SJSA1 (cell line): ENCODE data around the gene VAC14. TPM values are rescaled to one million over a fixed set of nuclear protein-coding genes. Genes with fewer than 3 reads are reported as not detected.

Experiments
- DNase-seq, 2 experiments: peaks; one replicate each; pipeline ENCODE4 v3.0.0-alpha.2; 2015 to 2020; ENCODE audit warnings: low spot score in 2 of 2, low read depth in 1 of 2
- H3K27ac ChIP-seq: fragments of 250-450 bp; sonication (Bioruptor Pico); 2 replicates; pipeline ENCODE4 v1.5.1; 2020; ENCODE audit warnings: mild to moderate bottlenecking, moderate library complexity
- H3K27me3 ChIP-seq: fragments of 250-450 bp; sonication (Bioruptor Pico); replicated peaks from 2 replicates; pipeline ENCODE4 v1.5.1; 2020; ENCODE audit warnings: mild to moderate bottlenecking, moderate library complexity
- H3K36me3 ChIP-seq: fragments of 250-450 bp; sonication (Bioruptor Pico); 2 replicates; pipeline ENCODE4 v1.5.1; 2020; ENCODE audit warnings: mild to moderate bottlenecking
- H3K4me1 ChIP-seq: fragments of 250-450 bp; sonication (Bioruptor Pico); replicated peaks from 2 replicates; pipeline ENCODE4 v1.6.1; 2021; ENCODE audit warnings: mild to moderate bottlenecking
- H3K4me3 ChIP-seq: fragments of 250-450 bp; sonication (Bioruptor Pico); 2 replicates; pipeline ENCODE4 v1.5.1; 2020; ENCODE audit warnings: mild to moderate bottlenecking
- H3K9me3 ChIP-seq: fragments of 250-450 bp; sonication (Bioruptor Pico); replicated peaks from 2 replicates; pipeline ENCODE4 v1.5.1; 2020; ENCODE audit warnings: mild to moderate bottlenecking
- total RNA-seq: library from RNA; depleted of rRNA; stranded (reverse); fragments of >200 nt; shearing (Covaris generic); gene quantifications from 2 replicates; pipeline ENCODE4 v1.2.3, GENCODE V29; 2014

The VAC14 gene
- total RNA-seq, 1 experiment from 2014 or later = 46.7 TPM

GRCh38 chr16:70740174-70740913 lies 60.6 kb downstream of the VAC14 start:
- no peak overlapping the region for H3K27ac ChIP-seq
- H3K4me1 ChIP-seq = peaks cover 20% of the 10 kb centered on the region
- no peak for DNase-seq
- no peaks in the 10 kb centered on the region for H3K9me3 ChIP-seq
- peaks cover 46% of the 10 kb centered on the region for H3K36me3 ChIP-seq
- H3K27me3 ChIP-seq = no peaks in the 10 kb centered on the region
- H3K4me3 ChIP-seq = no peak overlapping the region

DNA sequence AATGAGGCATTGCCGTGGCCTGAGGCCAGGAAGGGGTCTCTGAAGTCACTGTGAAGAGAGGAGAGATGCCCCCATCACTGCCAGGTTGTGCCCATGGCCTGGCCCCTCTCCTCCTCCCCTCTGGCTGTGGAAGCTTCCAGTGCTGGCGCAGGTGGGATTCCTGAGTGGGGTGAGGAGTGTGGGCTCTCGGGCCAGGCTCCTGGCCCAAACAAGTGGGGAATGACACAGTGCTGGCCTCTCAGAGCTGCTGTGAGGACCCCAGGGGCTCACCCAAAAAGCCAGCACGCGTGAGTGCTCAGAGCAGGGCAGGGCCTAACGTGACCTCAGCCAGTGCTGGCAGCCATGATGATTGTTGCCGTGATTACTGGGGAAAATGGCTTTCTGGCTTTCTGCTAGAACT lies 61.6 kb downstream of the VAC14 start:
- H3K27ac ChIP-seq = no peak overlapping the region
- no peaks in the 10 kb centered on the region for H3K9me3 ChIP-seq
- H3K4me3 ChIP-seq = no peak overlapping the region
- no peak for DNase-seq
- peaks cover 18% of the 10 kb centered on the region for H3K4me1 ChIP-seq
- no peaks in the 10 kb centered on the region for H3K27me3 ChIP-seq
- peaks cover 38% of the 10 kb centered on the region for H3K36me3 ChIP-seq

GRCh38 chr16:70738083-70738977 lies 62.6 kb downstream of the VAC14 start:
- DNase-seq = peak; percentile 61 to 75
- no peak overlapping the region for H3K4me3 ChIP-seq

DNA sequence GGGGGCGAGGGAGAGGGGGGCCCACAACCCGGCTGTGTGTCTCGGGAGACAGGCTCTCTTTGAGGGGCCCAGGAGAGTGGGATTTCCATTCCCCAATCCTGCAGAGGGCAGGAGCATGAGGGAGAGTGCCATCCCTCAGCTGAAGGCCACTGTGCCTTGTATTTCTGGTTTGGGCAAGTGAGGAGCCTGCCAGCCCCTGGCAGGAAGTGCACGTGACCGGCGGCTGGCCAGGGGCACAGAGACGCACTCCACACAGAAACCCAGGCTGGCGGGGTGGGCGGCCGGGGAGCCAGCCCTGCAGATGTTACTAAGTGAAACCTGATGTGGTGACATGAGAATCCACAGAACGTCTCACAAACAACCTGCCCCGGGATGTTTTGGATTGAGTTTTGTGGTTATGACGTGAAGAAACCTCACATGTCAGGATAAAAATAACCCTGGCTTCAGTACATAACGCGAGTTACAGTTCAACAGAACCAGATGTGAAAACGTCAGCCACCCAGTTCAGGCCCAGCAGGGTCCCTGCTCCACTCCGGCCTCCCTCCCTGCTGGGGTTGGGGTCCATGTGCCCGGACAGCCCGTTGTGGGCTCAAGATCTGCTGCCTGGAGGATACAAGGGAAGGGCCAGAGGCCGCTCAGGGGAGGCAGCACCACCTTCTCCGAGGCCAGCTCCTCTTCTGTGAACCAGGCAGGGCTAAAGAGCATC lies 63.4 kb downstream of the VAC14 start:
- H3K36me3 ChIP-seq = peaks cover 21% of the 10 kb centered on the region
- H3K4me3 ChIP-seq = no peak overlapping the region
- H3K27ac ChIP-seq = no peak overlapping the region
- no peak for DNase-seq
- H3K9me3 ChIP-seq = no peaks in the 10 kb centered on the region
- H3K27me3 ChIP-seq = no peaks in the 10 kb centered on the region
- peaks cover 18% of the 10 kb centered on the region for H3K4me1 ChIP-seq

More at GRCh38 chr16:70738083-70738977, 62.6 kb downstream of the VAC14 start:
- Histone ChIP-seq H3K36me3 (peaks cover 29% of the 10 kb centered on the region), H3K27ac (no peak overlapping the region), H3K27me3 (no peaks in the 10 kb centered on the region), H3K4me1 (peaks cover 18% of the 10 kb centered on the region), H3K9me3 (no peaks in the 10 kb centered on the region)

DNA sequence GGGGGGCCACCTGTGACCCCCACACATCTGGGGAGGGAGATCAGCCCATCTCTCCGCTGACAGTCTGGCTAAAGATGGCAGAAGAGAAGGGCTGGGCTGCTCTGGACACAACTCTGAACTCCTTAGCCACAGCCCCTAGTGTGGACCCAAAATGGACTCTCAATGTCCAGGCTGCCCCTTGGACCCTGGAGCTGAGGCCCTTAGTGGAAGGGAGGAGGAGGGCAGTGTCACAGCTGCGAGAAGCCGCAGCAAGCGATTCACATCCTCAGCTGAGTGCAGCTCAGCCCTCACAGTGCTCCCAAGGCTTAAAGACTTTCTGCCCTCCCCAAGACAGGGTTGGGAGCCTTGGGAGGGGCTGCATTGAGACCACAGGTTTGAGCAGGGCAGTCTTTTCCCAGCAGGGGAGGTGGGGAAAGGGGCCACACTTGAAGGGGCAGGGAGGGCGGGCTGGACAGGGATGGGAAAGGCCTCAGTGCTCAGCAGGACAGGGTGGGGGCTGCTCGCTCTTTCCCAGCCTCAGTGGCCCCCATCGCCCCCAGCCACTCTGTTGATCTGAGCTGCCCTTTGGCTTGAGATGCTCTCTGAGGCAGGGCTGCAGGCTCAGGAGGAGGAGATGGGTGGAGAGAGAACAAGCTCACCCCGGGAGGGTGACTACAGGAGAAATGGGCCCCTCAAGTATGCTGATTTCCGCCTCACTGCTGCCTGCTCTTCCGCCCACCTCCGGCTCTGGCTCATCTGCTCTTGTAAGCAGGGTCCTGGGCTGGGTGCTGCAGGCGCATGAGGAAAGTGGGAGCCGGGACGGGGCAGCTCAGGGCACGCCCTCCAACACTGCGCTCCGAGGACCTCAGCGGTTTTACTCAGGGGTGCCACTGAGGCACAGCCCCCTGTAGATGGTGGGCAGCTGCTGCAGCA lies 64.2 kb downstream of the VAC14 start:
- peaks cover 18% of the 10 kb centered on the region for H3K36me3 ChIP-seq
- H3K9me3 ChIP-seq = no peaks in the 10 kb centered on the region
- H3K27me3 ChIP-seq = no peaks in the 10 kb centered on the region
- no peak for DNase-seq
- no peak overlapping the region for H3K27ac ChIP-seq
- H3K4me3 ChIP-seq = no peak overlapping the region
- peaks cover 18% of the 10 kb centered on the region for H3K4me1 ChIP-seq

GRCh38 chr16:70735141-70735979 lies 65.6 kb downstream of the VAC14 start:
- no peak overlapping the region for H3K27ac ChIP-seq
- no peaks in the 10 kb centered on the region for H3K27me3 ChIP-seq
- peaks cover 11% of the 10 kb centered on the region for H3K36me3 ChIP-seq
- DNase-seq = no peak
- no peak overlapping the region for H3K4me3 ChIP-seq
- no peaks in the 10 kb centered on the region for H3K9me3 ChIP-seq
- H3K4me1 ChIP-seq = peaks cover 11% of the 10 kb centered on the region

- Histone ChIP-seq H3K9me3 (no peaks in the 10 kb centered on the region), H3K4me3 (no peak overlapping the region), H3K27ac (no peak overlapping the region), H3K4me1 (peaks cover 11% of the 10 kb centered on the region), H3K27me3 (no peaks in the 10 kb centered on the region), H3K36me3 (peaks cover 11% of the 10 kb centered on the region)
- DNase-seq = no peak
Measured at GRCh38 chr16:70734522-70735095, 66.3 kb downstream of the VAC14 start.

GRCh38 chr16:70730944-70731343 lies 70.0 kb downstream of the VAC14 start:
- Histone ChIP-seq H3K27ac (no peak overlapping the region), H3K4me3 (no peak overlapping the region), H3K27me3 (no peaks in the 10 kb centered on the region), H3K4me1 (no peaks in the 10 kb centered on the region), H3K9me3 (no peaks in the 10 kb centered on the region), H3K36me3 (peaks cover 16% of the 10 kb centered on the region)
- no peak for DNase-seq

- Histone ChIP-seq H3K36me3 (peaks cover 16% of the 10 kb centered on the region), H3K27ac (no peak overlapping the region), H3K4me1 (no peaks in the 10 kb centered on the region)
Measured at GRCh38 chr16:70730031-70730430, 70.9 kb downstream of the VAC14 start.

DNA sequence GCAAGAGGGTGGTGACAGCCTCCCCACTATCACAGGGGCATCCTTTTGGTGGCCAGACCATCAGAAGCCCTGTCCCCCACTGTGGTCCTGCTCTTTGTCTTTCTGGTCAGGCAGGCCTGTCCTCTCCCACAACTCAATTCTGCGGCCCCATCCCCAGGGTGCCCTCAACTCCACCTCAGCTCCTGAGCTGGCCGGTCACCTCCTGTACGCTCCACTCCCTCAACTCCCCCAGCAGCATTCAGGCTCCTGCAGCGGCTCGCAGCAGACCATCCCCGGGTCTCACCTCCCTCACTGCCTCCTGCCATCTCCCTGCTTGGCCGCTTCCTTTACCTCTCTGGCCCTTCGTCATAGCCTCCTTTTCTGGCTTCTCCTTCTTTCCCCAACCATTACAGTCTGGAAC lies 71.7 kb downstream of the VAC14 start:
- no peak for DNase-seq
- Histone ChIP-seq H3K27me3 (no peaks in the 10 kb centered on the region), H3K4me3 (no peak overlapping the region), H3K4me1 (no peaks in the 10 kb centered on the region), H3K27ac (no peak overlapping the region), H3K9me3 (no peaks in the 10 kb centered on the region), H3K36me3 (peaks cover 16% of the 10 kb centered on the region)

More at GRCh38 chr16:70730031-70730430, 70.9 kb downstream of the VAC14 start:
- Histone ChIP-seq H3K27me3 (no peaks in the 10 kb centered on the region), H3K9me3 (no peaks in the 10 kb centered on the region), H3K4me3 (no peak overlapping the region)
- no peak for DNase-seq

GRCh38 chr16:70728150-70728549 lies 72.8 kb downstream of the VAC14 start:
- H3K27ac ChIP-seq = no peak overlapping the region
- H3K9me3 ChIP-seq = no peaks in the 10 kb centered on the region
- DNase-seq = no peak
- no peaks in the 10 kb centered on the region for H3K27me3 ChIP-seq
- H3K4me1 ChIP-seq = no peaks in the 10 kb centered on the region
- H3K36me3 ChIP-seq = peaks cover 16% of the 10 kb centered on the region
- no peak overlapping the region for H3K4me3 ChIP-seq

GRCh38 chr16:70726892-70727361 lies 74.0 kb downstream of the VAC14 start:
- Histone ChIP-seq H3K27me3 (no peaks in the 10 kb centered on the region), H3K36me3 (peaks cover 16% of the 10 kb centered on the region), H3K9me3 (no peaks in the 10 kb centered on the region), H3K27ac (no peak overlapping the region), H3K4me1 (no peaks in the 10 kb centered on the region), H3K4me3 (no peak overlapping the region)
- no peak for DNase-seq
